ENCODE data around the gene PRDM16.

The PRDM16 gene

GRCh38 chr1:3217979-3218679 is 149.1 kb downstream of the PRDM16 start:
- in situ Hi-C loops (cut with HindIII; ENCODE audit: low pct_ligation_motif_present, low pct_unique_long_range_greater_than_20kb, low sequenced_read_pairs), result no loop called here

GRCh38 chr1:3219005-3219790 is 150.2 kb downstream of the PRDM16 start:
- no peak for DNase-seq
- in situ Hi-C loops (cut with HindIII; ENCODE audit: low pct_ligation_motif_present, low pct_unique_long_range_greater_than_20kb, low sequenced_read_pairs), result no loop called here

More at GRCh38 chr1:3217979-3218679, 149.1 kb downstream of the PRDM16 start:
- DNase-seq, result no peak

- in situ Hi-C loops (cut with HindIII; ENCODE audit: low pct_ligation_motif_present, low pct_unique_long_range_greater_than_20kb, low sequenced_read_pairs), result no loop called here
- DNase-seq, result no peak
Measured at GRCh38 chr1:3219791-3220467, 150.9 kb downstream of the PRDM16 start.

- no peak for DNase-seq
- in situ Hi-C loops (cut with HindIII; ENCODE audit: low pct_ligation_motif_present, low pct_unique_long_range_greater_than_20kb, low sequenced_read_pairs), result no loop called here
Measured at GRCh38 chr1:3221112-3222041, 152.4 kb downstream of the PRDM16 start.

- in situ Hi-C loops (cut with HindIII; ENCODE audit: low pct_ligation_motif_present, low pct_unique_long_range_greater_than_20kb, low sequenced_read_pairs), result no loop called here
- DNase-seq, result no peak
Measured at GRCh38 chr1:3222042-3222692, 153.2 kb downstream of the PRDM16 start.

GRCh38 chr1:3225661-3226060 is 156.7 kb downstream of the PRDM16 start:
- in situ Hi-C loops (cut with HindIII; ENCODE audit: low pct_ligation_motif_present, low pct_unique_long_range_greater_than_20kb, low sequenced_read_pairs), result no loop called here
- no peak for DNase-seq

- DNase-seq, result no peak
- in situ Hi-C loops (cut with HindIII; ENCODE audit: low pct_ligation_motif_present, low pct_unique_long_range_greater_than_20kb, low sequenced_read_pairs), result no loop called here
Measured at GRCh38 chr1:3226191-3226590, 157.2 kb downstream of the PRDM16 start.

- DNase-seq, result no peak
- in situ Hi-C loops (cut with HindIII; ENCODE audit: low pct_ligation_motif_present, low pct_unique_long_range_greater_than_20kb, low sequenced_read_pairs), result no loop called here
Measured at GRCh38 chr1:3226701-3227350, 157.8 kb downstream of the PRDM16 start.

- no peak for DNase-seq
- in situ Hi-C loops (cut with HindIII; ENCODE audit: low pct_ligation_motif_present, low pct_unique_long_range_greater_than_20kb, low sequenced_read_pairs), result no loop called here
Measured at GRCh38 chr1:3227351-3227704, 158.3 kb downstream of the PRDM16 start.

GRCh38 chr1:3227893-3228292 is 158.9 kb downstream of the PRDM16 start:
- in situ Hi-C loops (cut with HindIII; ENCODE audit: low pct_ligation_motif_present, low pct_unique_long_range_greater_than_20kb, low sequenced_read_pairs), result no loop called here
- DNase-seq, result no peak

GRCh38 chr1:3229081-3229725 is 160.2 kb downstream of the PRDM16 start:
- in situ Hi-C loops (cut with HindIII; ENCODE audit: low pct_ligation_motif_present, low pct_unique_long_range_greater_than_20kb, low sequenced_read_pairs), result no loop called here
- no peak for DNase-seq

- in situ Hi-C loops (cut with HindIII; ENCODE audit: low pct_ligation_motif_present, low pct_unique_long_range_greater_than_20kb, low sequenced_read_pairs), result no loop called here
- DNase-seq, result no peak
Measured at GRCh38 chr1:3230553-3230952, 161.6 kb downstream of the PRDM16 start.

- in situ Hi-C loops (cut with HindIII; ENCODE audit: low pct_ligation_motif_present, low pct_unique_long_range_greater_than_20kb, low sequenced_read_pairs), result no loop called here
Measured at GRCh38 chr1:3231245-3231644, 162.2 kb downstream of the PRDM16 start.

GRCh38 chr1:3231826-3232225 is 162.8 kb downstream of the PRDM16 start:
- no peak for DNase-seq
- in situ Hi-C loops (cut with HindIII; ENCODE audit: low pct_ligation_motif_present, low pct_unique_long_range_greater_than_20kb, low sequenced_read_pairs), result no loop called here

More at GRCh38 chr1:3231245-3231644, 162.2 kb downstream of the PRDM16 start:
- no peak for DNase-seq

GRCh38 chr1:3233031-3233430 is 164.0 kb downstream of the PRDM16 start:
- in situ Hi-C loops (cut with HindIII; ENCODE audit: low pct_ligation_motif_present, low pct_unique_long_range_greater_than_20kb, low sequenced_read_pairs), result no loop called here
- DNase-seq, result no peak

GRCh38 chr1:3233551-3233950 is 164.5 kb downstream of the PRDM16 start:
- no peak for DNase-seq
- in situ Hi-C loops (cut with HindIII; ENCODE audit: low pct_ligation_motif_present, low pct_unique_long_range_greater_than_20kb, low sequenced_read_pairs), result no loop called here

- DNase-seq, result no peak
- in situ Hi-C loops (cut with HindIII; ENCODE audit: low pct_ligation_motif_present, low pct_unique_long_range_greater_than_20kb, low sequenced_read_pairs), result no loop called here
Measured at GRCh38 chr1:3234281-3234680, 165.3 kb downstream of the PRDM16 start.

All from ACHN (cell line).